AG10803 (cell line): ENCODE measurements around the gene BCAS3.

Experiments
- DNase-seq: peaks from one replicate; pipeline ENCODE4 v3.0.0; 2010; ENCODE audit warnings: low read depth
- H3K4me3 ChIP-seq: 2 replicates; pipeline ENCODE4 v1.5.1; 2011; ENCODE audit warnings: mild to moderate bottlenecking, low read length, control low read depth
- CTCF ChIP-seq: conservative IDR thresholded peaks from 2 replicates; pipeline ENCODE4 v1.5.1; 2011; ENCODE audit warnings: mild to moderate bottlenecking, low read length, control low read depth, inconsistent platforms

The BCAS3 gene

GRCh38 chr17:61212655-61213054 lies 535.0 kb downstream of the BCAS3 start:
- H3K4me3 ChIP-seq = no peak overlapping the region
- TF ChIP-seq CTCF = no peak
- DNase-seq = no peak

GRCh38 chr17:61214753-61215152 lies 537.1 kb downstream of the BCAS3 start:
- TF ChIP-seq CTCF = no peak
- H3K4me3 ChIP-seq = no peak overlapping the region
- DNase-seq = no peak

GRCh38 chr17:61216066-61216465 lies 538.4 kb downstream of the BCAS3 start:
- no peak overlapping the region for H3K4me3 ChIP-seq
- no peak for TF ChIP-seq CTCF
- DNase-seq = no peak

- TF ChIP-seq CTCF = no peak
- H3K4me3 ChIP-seq = no peak overlapping the region
- no peak for DNase-seq
These were observed 540.3 kb downstream of the BCAS3 start for GRCh38 chr17:61217878-61218437.

DNA sequence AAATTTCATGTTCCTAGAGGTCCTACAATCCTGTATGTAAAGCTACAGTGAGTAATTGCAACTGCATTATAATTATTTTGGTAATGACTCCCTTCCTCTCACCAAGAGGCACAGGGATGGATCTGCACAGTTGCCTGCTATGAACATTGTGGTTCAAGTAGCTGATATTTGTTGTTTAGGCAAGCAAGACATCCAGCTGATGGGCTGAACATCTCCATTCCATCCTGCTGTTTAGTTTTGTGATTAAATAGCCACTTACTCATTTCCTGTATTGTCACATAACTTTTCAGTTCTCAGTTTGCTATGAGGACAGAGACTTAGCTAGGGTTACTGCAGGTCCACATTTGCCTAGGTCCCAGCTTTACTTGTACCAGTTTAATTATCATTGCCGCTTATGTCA lies 540.8 kb downstream of the BCAS3 start:
- DNase-seq = peak; percentile 69
- TF ChIP-seq CTCF = no peak
- H3K4me3 ChIP-seq = no peak overlapping the region

GRCh38 chr17:61219460-61219859 lies 541.8 kb downstream of the BCAS3 start:
- no peak overlapping the region for H3K4me3 ChIP-seq
- TF ChIP-seq CTCF = no peak
- peak; percentile 80 for DNase-seq

DNA sequence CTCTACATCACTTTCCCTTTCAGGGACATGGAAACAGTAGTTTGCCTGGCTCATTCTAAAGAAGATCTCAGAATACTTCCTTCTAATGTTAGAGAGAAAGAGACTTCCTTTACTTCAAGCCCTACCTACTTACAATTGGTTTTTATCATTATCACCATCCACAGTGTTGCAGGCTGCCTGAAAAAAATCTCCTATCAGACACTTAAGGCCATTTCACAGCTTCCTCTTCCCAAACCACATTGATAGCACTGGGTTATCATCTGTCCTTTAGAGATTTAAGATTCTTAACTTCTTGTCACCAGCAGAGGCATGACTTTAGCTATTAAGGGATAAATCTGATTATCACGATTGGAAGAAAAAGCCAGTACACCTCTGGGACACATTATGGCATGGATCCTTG lies 543.5 kb downstream of the BCAS3 start:
- no peak overlapping the region for H3K4me3 ChIP-seq
- no peak for DNase-seq
- no peak for TF ChIP-seq CTCF
